DMS114 treated with DMSO at 0.1 percent for 48 hours (cell line): ENCODE results near the gene RPS6KA4.

Experiments used
- DNase-seq: peaks from one replicate; lab custom pipeline; 2025; ENCODE audit not compliant: unreplicated experiment; lab: John Stamatoyannopoulos, UW

The RPS6KA4 gene

GRCh38 chr11:64347193-64347867, 11.6 kb upstream of the RPS6KA4 start:
- no peak for DNase-seq

- no peak for DNase-seq
Observed at GRCh38 chr11:64348383-64349024, 10.5 kb upstream of the RPS6KA4 start.

GRCh38 chr11:64349025-64349387, 10.0 kb upstream of the RPS6KA4 start:
- DNase-seq: no peak

- DNase-seq: no peak
Observed at GRCh38 chr11:64349404-64349803, 9.6 kb upstream of the RPS6KA4 start.

GRCh38 chr11:64351136-64351631, 7.8 kb upstream of the RPS6KA4 start:
- DNase-seq: no peak

- DNase-seq: no peak
Observed at GRCh38 chr11:64352099-64352994, 6.6 kb upstream of the RPS6KA4 start.

GRCh38 chr11:64352995-64353714, 5.8 kb upstream of the RPS6KA4 start:
- no peak for DNase-seq

- no peak for DNase-seq
Observed at GRCh38 chr11:64353715-64354506, 5.1 kb upstream of the RPS6KA4 start.

GRCh38 chr11:64355078-64355940, 3.7 kb upstream of the RPS6KA4 start:
- peak; percentile 29 for DNase-seq

- DNase-seq: peak; percentile 49
Observed at GRCh38 chr11:64356498-64357411, 2.2 kb upstream of the RPS6KA4 start.

- no peak for DNase-seq
Observed at GRCh38 chr11:64357446-64357845, 1.5 kb upstream of the RPS6KA4 start.

- no peak for DNase-seq
Observed at GRCh38 chr11:64357904-64358535, 942 bp upstream of the RPS6KA4 start.

GRCh38 chr11:64358536-64358906, 441 bp upstream of the RPS6KA4 start:
- DNase-seq: no peak

GRCh38 chr11:64359712-64360445, 917 bp downstream of the RPS6KA4 start:
- DNase-seq: no peak

- no peak for DNase-seq
Observed at GRCh38 chr11:64360448-64360921, 1.5 kb downstream of the RPS6KA4 start.

GRCh38 chr11:64361659-64362058, 2.7 kb downstream of the RPS6KA4 start:
- no peak for DNase-seq

- DNase-seq: no peak
Observed at GRCh38 chr11:64362339-64362738, 3.4 kb downstream of the RPS6KA4 start.
